GM19395 (cell line): ENCODE measurements around the gene HYAL1.

Source experiments
- ATAC-seq: cut with Tn5 transposase; IDR thresholded peaks from one replicate; pipeline ENCODE4 v1.9.1; 2021; ENCODE audit warnings: mild to moderate bottlenecking, moderate library complexity; ENCODE audit not compliant: unreplicated experiment

Gene HYAL1

DNA sequence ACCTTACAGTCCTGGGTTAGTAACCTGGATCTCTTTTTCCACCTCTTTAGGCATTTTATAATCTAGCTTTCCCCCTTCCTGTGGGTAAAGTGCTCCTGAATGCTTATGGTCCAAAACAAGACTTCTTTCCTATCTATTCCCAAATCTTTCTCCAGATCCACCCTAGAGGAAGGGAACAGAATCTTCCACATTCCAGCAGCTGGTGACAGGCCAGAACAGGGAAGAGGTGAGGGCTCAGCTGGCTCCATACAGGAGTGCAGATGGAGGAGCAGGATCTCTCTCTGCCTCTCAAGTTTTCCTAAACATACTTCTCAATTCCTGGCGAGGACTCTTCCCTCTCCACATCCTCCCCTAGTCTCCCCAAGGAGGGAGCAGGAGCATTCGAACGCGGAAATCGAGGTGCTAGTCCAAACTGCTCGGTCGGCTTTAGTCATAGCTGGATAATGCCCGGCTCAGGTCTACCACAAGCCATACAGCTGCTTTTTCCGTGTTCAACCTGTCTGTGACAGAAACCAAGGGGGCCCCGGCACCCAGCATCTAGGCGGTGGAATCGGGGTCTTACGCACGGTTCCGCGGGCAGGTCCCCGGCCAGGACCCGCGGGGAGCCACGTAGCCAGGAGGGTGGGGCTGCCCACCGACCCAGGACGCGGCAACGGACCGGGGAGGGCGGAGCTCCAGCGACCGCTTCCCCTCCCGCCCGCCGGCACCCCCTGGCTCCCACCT, 33.2 kb upstream of the HYAL1 start:
- ATAC-seq: peak; percentile 34

- ATAC-seq: no peak
Observed at GRCh38 chr3:50334339-50335075, 31.1 kb upstream of the HYAL1 start.

DNA sequence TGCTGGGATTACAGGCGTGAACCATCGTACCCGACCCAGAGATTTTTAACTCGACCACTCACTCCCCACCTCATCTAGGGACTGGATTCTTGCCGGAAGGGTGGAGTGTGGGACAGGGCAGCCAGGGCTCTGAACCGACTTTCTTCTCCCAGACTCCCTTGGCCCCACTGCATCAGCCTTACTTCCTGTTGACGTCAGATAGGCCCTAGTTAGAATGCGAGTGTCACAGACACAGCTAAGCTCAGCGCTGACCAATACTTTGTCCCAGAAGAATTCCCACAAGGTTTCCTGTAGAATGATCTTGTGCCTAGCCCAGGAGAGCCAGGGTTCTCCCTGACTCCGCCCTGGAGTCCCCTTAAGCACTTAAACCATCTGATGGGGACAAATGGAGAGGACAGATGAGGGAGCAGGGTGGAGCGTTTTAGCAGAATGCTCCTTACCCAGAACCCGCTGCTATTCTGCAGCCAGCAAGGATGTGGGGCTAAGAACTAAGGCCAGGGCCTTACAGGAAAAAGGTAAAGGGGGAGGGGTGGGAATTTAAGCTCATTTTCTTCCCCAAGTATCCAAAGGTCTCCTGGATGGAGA, 30.5 kb upstream of the HYAL1 start:
- no peak for ATAC-seq

DNA sequence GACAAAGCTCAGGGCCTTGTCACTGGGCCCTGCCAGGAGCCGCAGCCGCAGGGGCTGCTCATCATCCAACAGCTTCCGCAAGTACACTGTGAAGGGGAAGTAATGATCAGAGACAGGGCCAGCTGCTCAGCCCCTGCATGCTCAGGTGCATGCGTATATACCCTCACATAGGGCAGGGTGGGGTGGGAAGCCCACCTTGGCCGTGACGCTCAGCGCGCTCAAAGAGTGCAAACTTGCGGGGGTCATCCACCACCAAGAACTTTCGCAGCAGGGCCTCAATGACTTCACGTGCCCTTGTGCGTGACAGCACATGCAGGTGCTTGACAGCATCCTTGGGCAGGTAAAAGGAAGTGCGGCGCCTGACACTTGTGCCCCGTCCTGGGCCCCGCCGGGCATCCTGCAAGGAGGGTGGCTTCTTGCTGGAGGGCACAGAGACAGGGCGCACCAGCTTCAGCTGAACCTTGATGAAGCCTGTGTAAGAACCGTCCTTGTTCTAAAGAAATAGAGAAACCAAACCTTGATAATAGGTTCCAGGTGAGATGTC, 28.1 kb upstream of the HYAL1 start:
- no peak for ATAC-seq

DNA sequence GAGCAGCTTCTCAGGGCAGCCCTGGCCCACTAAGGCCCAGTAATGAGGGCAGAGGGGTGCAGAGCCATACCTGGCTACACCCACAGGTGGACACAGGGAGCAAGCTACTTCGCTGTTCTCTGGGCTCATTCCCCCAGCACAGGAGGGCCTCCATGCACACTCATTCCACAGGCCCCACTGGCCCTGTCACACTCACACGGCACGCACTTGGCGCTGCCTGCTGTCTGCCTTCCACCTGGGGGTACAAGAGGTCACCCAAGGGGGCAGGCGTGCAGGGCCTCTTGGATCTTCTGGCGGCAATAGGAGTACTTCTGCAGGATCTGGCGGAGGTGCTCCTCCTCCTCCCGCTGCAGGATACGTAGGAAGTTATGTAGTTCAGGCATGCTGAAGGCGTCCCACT, 27.0 kb upstream of the HYAL1 start:
- ATAC-seq: no peak

DNA sequence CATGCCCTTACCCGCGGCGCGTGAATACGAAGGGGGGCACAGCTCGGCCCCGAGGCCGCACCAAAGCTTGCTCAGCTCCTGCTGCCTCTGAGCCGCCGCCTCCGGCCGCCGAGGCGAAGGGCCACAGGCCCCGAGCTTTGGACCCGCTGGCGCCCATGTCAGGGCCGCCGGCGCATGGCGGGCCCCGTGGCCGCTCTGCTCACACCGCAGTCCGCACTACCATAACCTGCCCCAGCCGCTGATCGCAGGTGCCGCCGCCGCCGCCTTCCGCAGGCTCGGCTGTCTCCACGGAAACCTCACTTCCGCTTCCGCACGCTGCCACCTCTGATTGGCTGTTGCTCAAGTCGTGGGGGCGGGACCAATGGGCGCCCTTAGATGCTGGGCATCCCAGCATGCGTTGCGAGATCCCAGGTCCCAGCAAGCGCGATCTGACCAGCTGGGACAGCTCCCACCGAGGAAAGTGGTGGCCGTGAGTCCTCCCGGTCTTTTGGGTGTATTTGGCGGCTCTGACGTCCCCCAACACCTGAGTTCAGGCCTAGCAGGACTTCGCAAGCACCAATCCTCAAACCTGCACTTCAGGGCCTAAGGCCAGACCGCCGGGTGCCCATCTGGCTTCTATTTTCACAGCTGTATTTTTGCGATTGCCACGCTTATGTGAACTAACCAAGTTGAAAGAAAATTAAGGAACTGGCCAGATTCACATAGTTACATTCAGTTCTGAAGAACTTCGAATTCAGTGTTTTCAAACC, 24.7 kb upstream of the HYAL1 start, which contains the start of gene TUSC2:
Gene TUSC2 (minus strand): TSS at position 281 of the 749 bp plus-strand sequence. CDS start 124 bp downstream, at position 157.
- peak; percentile 80 for ATAC-seq

- no peak for ATAC-seq
Observed at GRCh38 chr3:50327129-50327528, 23.8 kb upstream of the HYAL1 start.

- ATAC-seq: no peak
Observed at GRCh38 chr3:50326182-50326541, 22.8 kb upstream of the HYAL1 start.

- ATAC-seq: no peak
Observed at GRCh38 chr3:50325497-50326181, 22.3 kb upstream of the HYAL1 start.

- ATAC-seq: no peak
Observed at GRCh38 chr3:50325113-50325480, 21.7 kb upstream of the HYAL1 start.

GRCh38 chr3:50324351-50325112, 21.2 kb upstream of the HYAL1 start:
- ATAC-seq: no peak

DNA sequence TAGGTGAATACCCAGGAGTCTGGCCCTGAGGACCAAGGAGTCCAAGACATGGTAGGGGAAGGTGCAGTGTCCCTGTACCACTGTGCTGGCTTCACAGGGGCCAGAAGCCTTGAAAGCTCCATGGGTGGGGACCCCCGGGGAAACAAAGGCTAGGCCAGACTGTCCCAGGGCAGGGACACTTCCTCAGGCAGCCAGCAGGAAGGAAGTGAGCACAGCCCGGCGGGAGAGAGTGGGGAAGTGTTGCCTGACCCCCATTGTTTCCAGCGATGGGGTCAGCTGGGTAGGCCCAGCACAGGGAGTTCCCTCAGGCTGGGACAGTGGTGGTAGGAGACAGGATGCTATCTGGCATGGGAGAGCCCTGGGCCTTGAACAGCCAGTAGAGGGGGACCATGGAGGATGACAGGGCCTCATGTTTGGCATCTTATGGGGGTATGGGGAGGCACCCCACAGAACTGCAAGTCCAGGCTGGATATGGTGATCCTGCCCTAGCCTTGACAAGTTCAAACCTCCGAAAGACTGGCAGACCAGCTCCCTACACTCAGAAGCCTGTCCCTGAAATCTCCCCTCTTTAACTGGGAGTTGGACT, 20.3 kb upstream of the HYAL1 start:
- no peak for ATAC-seq

DNA sequence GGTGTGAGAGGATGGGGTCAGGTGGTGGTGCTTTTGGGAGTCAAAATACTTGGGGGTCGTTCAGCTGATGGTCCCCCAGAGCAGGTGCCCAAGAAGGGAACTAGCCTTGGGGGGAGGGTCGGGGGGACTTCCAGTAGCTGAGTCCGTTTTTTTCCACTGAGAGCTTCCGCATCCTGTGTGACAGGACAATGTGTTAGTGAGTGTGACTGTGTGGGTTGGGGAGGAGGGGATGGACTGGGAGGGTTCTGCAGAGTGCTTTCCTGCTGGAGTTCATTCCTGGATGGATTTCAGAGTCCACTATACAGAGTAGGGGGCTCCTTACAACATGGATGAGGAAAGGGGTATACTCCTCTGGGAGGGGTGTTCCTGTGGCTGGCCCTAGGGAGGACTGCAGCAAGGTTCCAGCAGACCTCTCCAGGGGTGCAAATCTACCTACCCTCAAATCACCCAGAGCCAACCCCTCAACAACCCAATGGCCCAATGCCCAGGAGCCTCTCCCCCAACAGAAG, 19.8 kb upstream of the HYAL1 start:
- ATAC-seq: no peak

- no peak for ATAC-seq
Observed at GRCh38 chr3:50322386-50323091, 19.2 kb upstream of the HYAL1 start, which contains the start of gene HYAL2. TSS of gene HYAL2 (minus strand) at chr3:50322745. CDS start at chr3:50320489, 2,256 bp downstream.

- ATAC-seq: no peak
Observed at GRCh38 chr3:50322115-50322385, 18.7 kb upstream of the HYAL1 start.

DNA sequence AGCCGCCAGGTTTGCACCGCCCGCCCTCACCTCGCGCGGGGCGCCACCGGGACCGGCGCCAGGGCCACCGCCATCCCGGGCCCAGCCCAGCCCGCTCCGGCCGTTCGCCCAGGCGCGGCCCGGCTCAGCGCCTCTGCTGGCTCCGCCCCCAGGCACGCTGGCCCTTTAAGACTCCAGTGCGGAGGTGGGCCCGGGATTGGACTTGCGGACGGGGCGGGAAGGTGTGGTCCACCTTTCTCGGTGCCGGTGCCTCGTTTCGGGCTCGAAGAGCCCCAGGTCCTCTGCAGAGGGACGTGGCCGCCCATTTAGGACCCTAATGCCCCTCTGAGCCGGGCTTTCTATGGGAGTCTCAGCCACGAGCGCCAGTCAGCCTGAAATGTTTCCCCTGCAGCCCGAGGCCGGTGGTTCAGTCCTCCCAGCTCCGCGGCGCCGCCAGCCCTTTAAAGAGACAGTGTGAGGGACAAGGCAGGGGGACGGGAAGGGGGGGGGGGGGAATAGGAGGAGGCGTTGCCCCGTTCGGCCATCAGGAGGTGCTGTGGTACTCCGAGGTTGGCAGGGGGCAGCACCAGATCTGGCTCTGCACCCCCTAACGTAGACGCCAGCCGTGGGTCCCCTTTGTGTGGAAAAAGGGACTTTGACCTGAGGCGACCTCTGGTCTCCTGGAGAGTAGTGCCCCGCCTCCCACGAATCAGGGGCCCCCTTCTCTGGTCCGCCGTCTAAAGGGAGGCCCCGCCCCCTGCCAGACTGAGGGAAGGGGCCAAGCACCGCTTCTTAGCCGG, 18.2 kb upstream of the HYAL1 start:
- peak; percentile 82 for ATAC-seq

DNA sequence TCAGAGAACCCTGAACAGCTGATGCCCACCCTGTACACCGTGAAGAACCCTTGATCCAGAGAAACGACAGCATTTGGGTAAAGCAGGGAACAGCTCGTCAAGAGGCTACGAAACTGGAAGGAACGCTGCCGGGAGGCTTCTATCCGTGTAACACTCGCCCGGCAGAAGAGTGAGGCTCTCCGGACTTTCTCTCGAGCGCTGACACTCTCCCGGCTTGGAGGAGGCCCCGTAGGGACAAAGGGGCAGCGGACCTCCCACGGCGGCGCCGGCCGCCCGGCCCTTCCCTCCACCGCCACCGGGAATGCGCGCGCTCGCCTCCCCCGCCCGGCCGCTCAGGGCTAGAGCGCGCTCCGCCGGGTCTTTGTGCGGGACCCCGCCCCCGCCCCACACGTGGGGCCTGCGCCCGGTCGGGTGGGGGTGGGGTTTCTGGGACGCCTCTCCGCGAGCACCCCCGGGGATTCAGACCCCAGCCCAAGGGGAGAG, 17.5 kb upstream of the HYAL1 start:
- peak; percentile 55 for ATAC-seq
